ENCODE measurements around the gene RNF115.

- TF ChIP-seq, protein P1, sequence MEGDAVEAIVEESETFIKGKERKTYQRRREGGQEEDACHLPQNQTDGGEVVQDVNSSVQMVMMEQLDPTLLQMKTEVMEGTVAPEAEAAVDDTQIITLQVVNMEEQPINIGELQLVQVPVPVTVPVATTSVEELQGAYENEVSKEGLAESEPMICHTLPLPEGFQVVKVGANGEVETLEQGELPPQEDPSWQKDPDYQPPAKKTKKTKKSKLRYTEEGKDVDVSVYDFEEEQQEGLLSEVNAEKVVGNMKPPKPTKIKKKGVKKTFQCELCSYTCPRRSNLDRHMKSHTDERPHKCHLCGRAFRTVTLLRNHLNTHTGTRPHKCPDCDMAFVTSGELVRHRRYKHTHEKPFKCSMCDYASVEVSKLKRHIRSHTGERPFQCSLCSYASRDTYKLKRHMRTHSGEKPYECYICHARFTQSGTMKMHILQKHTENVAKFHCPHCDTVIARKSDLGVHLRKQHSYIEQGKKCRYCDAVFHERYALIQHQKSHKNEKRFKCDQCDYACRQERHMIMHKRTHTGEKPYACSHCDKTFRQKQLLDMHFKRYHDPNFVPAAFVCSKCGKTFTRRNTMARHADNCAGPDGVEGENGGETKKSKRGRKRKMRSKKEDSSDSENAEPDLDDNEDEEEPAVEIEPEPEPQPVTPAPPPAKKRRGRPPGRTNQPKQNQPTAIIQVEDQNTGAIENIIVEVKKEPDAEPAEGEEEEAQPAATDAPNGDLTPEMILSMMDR (IDR thresholded peaks at IDR 0.05) = no peak
- TF ChIP-seq POLR2A (IDR thresholded peaks at IDR 0.05; ENCODE audit: low read depth) = no peak
Measured at GRCh38 chr1:145730900-145731299, 93.0 kb downstream of the RNF115 start.

All from esophagus muscularis mucosa (tissue), 3 donors.